SJCRH30 (cell line): ENCODE data around the gene GAL3ST3. TPM values are rescaled to one million over a fixed set of nuclear protein-coding genes. Genes with fewer than 3 reads are reported as not detected.

Experiments used
- DNase-seq, 2 experiments: peaks; one replicate each; pipeline ENCODE4 v3.0.0-alpha.2; 2015 to 2020
- H3K27ac ChIP-seq: fragments of 250-450 bp; sonication (Bioruptor Pico); 2 replicates; pipeline ENCODE4 v1.5.1; 2020; ENCODE audit warnings: mild to moderate bottlenecking, moderate library complexity
- H3K27me3 ChIP-seq: fragments of 250-450 bp; sonication (Bioruptor Pico); 2 replicates; pipeline ENCODE4 v1.5.1; 2020; ENCODE audit warnings: mild to moderate bottlenecking, moderate library complexity
- H3K36me3 ChIP-seq: fragments of 250-450 bp; sonication (Bioruptor Pico); 2 replicates; pipeline ENCODE4 v1.5.1; 2020; ENCODE audit warnings: mild to moderate bottlenecking, moderate library complexity
- H3K4me1 ChIP-seq: fragments of 250-450 bp; sonication (Bioruptor Pico); 2 replicates; pipeline ENCODE4 v1.5.1; 2020; ENCODE audit warnings: mild to moderate bottlenecking, moderate library complexity
- H3K4me3 ChIP-seq: fragments of 250-450 bp; sonication (Bioruptor Pico); 2 replicates; pipeline ENCODE4 v1.5.1; 2020; ENCODE audit warnings: mild to moderate bottlenecking, moderate library complexity
- H3K9me3 ChIP-seq: fragments of 250-450 bp; sonication (Bioruptor Pico); replicated peaks from 2 replicates; pipeline ENCODE4 v1.5.1; 2020; ENCODE audit warnings: mild to moderate bottlenecking, moderate library complexity
- total RNA-seq: library from RNA; depleted of rRNA; stranded (reverse); fragments of >200 nt; shearing (Covaris generic); gene quantifications from 2 replicates; pipeline ENCODE4 v1.2.3, GENCODE V29; 2014

GAL3ST3 gene
- total RNA-seq, 1 experiment from 2014 or later, result not detected

DNA sequence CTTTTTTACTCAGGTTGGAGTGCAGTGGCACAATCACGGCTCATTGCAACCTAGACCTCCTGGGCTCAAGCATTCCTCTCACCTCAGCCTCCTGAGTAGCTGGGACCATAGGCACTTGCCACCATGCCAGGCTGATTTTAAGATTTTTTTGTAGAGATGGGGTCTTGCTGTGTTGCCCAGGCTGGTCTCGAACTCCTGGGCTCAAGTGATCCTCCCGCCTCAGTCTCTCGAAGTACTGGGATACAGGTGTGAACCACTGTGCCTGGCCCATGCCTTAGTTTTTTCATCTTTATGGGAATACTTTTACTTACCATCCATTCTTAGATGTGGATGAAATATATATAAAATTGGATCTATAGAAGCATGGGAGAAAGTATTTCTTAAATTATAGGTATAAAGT is 26.3 kb upstream of the GAL3ST3 start:
- H3K27ac ChIP-seq, result no peak overlapping the region
- peaks cover 13% of the 10 kb centered on the region for H3K36me3 ChIP-seq
- no peaks in the 10 kb centered on the region for H3K9me3 ChIP-seq
- H3K27me3 ChIP-seq, result no peaks in the 10 kb centered on the region
- H3K4me1 ChIP-seq, result peaks cover 3% of the 10 kb centered on the region; the same call in 1 of the 2 replicates
- no peak overlapping the region for H3K4me3 ChIP-seq
- no peak for DNase-seq

DNA sequence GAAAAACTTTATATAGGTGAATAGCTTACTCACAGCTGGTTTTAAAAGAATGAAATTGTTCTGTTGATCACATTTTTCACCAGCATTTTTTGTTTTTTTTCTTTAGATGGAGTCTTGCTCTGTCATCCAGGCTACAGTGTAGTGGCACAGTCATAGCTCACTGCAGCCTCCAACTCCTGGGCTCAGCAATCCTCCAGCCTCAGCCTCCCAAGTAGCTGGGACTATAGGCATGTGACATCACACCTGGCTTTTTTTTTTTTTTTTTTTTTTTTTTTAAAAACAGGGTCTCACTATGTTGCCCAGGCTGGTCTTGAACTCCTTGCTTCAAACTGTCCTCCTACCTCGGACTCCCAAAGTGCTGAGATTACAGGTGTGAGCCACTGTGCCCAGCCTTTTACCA is 24.7 kb upstream of the GAL3ST3 start:
- no peak for DNase-seq
- Histone ChIP-seq H3K36me3 (peaks cover 21% of the 10 kb centered on the region), H3K27me3 (no peaks in the 10 kb centered on the region), H3K4me1 (peaks cover 15% of the 10 kb centered on the region), H3K9me3 (no peaks in the 10 kb centered on the region), H3K27ac (no peak overlapping the region), H3K4me3 (no peak overlapping the region)

DNA sequence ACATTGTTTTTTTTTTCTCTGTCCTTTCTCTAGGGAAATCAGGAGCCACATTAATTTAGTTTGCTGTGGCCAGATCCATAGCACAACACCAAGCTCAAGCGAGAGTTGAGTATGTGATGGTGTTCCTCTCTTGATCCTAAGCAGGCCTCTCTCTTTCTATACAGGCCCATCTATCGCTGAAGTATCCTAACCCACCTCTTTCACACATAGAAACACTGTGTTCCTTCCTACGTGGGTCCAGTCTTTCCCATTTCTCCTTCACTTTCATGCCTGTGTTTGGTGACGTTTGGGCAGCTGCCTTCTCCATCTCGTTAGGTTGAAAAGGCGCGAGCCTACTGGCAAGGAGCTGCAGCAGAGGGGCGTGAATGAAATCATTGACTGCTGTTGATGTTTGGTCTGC is 23.6 kb upstream of the GAL3ST3 start:
- no peak overlapping the region for H3K4me3 ChIP-seq
- no peak overlapping the region for H3K27ac ChIP-seq
- no peaks in the 10 kb centered on the region for H3K9me3 ChIP-seq
- H3K36me3 ChIP-seq, result peaks cover 30% of the 10 kb centered on the region
- H3K4me1 ChIP-seq, result peaks cover 19% of the 10 kb centered on the region
- no peak for DNase-seq
- no peaks in the 10 kb centered on the region for H3K27me3 ChIP-seq

DNA sequence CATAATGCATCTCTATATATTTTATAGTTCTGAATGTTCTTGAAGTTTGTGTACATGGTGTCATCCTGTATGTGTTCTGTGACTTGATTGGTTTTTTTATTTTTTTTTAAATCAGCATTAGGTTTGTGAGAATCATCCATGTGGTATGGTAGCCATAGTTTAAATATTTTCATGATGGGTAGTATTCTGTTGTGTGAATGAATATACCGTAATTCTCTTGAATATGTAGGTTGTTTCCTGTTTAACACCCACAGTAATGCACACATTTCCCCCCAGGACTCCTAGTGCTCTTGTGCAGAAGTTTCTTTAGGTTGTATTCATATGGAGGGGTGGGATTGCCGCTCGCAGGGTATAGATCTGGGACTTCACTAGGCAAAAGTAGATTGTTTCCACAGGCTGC is 23.1 kb upstream of the GAL3ST3 start:
- H3K4me1 ChIP-seq, result peaks cover 19% of the 10 kb centered on the region
- DNase-seq, result no peak
- no peak overlapping the region for H3K27ac ChIP-seq
- peaks cover 34% of the 10 kb centered on the region for H3K36me3 ChIP-seq
- no peaks in the 10 kb centered on the region for H3K9me3 ChIP-seq
- no peaks in the 10 kb centered on the region for H3K27me3 ChIP-seq
- H3K4me3 ChIP-seq, result peak overlapping the region; percentile 89; the same call in 1 of the 2 replicates

DNA sequence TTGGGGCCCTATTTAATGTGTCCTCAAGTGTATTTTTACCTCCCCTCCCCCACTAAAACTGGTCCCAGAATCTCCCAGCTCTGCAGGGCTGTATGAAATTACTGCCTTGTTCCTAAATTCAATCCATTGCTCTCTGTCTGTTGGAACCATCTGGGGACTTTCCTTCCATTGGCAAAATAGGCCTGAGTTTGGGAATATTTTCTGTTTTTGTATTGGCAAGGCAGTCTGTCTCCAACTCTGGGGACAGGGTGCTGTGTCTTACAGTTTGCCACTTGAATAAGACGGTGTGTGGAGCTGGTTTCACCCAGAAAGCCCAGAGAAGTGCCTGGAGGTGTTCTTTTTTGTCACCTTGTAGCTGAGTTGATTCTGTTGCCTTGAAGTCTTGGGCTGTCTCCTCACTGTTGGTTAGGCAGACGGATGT is 22.4 kb upstream of the GAL3ST3 start:
- no peak for DNase-seq
- no peaks in the 10 kb centered on the region for H3K9me3 ChIP-seq
- peaks cover 19% of the 10 kb centered on the region for H3K4me1 ChIP-seq
- H3K27ac ChIP-seq, result no peak overlapping the region
- H3K4me3 ChIP-seq, result peak overlapping the region; percentile 89
- H3K36me3 ChIP-seq, result peaks cover 38% of the 10 kb centered on the region
- H3K27me3 ChIP-seq, result no peaks in the 10 kb centered on the region

DNA sequence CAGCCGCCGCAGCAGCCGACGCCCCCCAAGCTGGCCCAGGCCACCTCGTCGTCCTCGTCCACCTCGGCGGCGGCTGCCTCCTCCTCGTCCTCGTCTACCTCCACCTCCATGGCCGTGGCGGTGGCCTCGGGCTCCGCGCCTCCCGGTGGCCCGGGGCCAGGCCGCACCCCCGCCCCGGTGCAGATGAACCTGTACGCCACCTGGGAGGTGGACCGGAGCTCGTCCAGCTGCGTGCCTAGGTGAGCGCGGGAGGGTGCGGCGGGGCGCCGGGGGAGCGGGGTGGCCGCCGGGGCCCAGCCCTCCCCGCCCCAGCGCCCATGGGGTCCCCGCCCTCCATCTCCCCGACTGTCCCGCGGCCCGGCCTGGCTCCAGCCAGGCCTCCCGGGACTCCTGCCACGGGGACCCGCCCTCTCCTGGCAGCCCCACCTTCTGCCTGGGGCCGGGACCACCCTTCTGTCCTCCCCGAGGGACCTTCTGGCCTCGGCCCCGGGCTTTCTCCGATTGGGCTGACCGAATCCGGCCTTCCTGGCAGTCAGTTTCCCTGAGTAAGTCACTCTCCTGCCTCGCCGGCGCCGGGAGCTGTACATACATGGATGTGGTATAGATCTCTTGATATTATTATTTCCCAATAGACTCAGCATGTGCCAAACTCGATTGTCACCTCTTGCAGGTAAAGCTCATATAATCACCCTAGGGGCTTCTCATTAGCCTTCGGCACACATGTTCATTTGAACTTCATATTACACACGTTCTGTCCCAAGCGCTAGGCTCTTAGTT is 21.8 kb upstream of the GAL3ST3 start:
- peak overlapping the region; percentile 89 for H3K4me3 ChIP-seq
- H3K27me3 ChIP-seq, result no peaks in the 10 kb centered on the region
- DNase-seq, result peak; percentile 49 to 50
- H3K36me3 ChIP-seq, result peaks cover 42% of the 10 kb centered on the region
- no peaks in the 10 kb centered on the region for H3K9me3 ChIP-seq
- H3K27ac ChIP-seq, result peak overlapping the region; percentile 54; the same call in 1 of the 2 replicates
- H3K4me1 ChIP-seq, result peaks cover 19% of the 10 kb centered on the region

DNA sequence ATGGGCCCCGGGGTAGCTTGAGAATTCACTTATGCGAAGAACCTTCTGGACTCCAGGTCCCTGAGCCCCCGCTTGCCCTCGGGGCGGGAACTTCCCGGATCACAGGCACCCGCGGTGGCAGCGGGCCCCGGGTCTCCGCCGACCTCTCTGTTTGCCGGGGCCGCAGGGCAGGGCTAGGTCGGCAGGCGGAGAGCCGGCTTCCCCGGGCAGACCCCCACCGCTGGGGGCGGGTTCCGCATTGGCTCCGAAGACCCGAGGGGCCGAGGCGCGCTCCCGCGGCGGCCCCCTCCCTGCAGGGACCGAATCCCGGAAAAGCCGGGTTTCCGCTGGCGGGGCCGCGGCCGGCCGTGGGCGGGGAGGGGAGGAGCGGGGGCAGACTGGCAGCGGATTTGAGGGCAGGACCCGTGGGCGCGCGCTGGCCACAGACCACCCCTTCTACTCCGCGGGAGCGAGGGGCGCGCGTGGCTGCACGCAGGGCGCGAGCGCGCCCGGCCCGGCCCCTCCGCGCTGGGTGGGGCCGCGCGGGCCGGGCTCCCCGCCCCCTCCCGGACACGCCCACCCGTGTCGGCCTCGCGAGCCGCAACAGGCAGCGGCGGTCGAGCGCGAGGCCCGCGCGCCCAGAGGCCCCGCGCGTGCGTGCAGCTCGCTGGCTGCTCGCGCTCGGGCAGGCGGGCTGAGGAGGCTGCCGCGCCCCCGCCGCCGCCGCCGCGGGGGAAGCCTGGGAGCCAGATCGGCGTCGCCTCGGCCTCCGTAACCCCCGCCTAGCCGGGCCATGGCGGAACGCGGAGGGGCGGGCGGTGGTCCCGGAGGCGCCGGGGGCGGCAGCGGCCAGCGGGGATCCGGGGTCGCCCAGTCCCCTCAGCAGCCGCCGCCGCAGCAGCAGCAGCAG is 21.0 kb upstream of the GAL3ST3 start, which contains the start of gene PACS1:
TSS of gene PACS1 (plus strand) at position 558 of the 889 bp plus-strand sequence. CDS start at position 773, 215 bp downstream.
- Histone ChIP-seq H3K36me3 (peaks cover 50% of the 10 kb centered on the region), H3K27me3 (no peaks in the 10 kb centered on the region), H3K27ac (peak within 1 kb of the TSS; percentile 59), H3K9me3 (no peaks in the 10 kb centered on the region), H3K4me1 (peaks cover 19% of the 10 kb centered on the region), H3K4me3 (peak within 1 kb of the TSS; percentile 89)
- DNase-seq, result peak; percentile 72 to 73

DNA sequence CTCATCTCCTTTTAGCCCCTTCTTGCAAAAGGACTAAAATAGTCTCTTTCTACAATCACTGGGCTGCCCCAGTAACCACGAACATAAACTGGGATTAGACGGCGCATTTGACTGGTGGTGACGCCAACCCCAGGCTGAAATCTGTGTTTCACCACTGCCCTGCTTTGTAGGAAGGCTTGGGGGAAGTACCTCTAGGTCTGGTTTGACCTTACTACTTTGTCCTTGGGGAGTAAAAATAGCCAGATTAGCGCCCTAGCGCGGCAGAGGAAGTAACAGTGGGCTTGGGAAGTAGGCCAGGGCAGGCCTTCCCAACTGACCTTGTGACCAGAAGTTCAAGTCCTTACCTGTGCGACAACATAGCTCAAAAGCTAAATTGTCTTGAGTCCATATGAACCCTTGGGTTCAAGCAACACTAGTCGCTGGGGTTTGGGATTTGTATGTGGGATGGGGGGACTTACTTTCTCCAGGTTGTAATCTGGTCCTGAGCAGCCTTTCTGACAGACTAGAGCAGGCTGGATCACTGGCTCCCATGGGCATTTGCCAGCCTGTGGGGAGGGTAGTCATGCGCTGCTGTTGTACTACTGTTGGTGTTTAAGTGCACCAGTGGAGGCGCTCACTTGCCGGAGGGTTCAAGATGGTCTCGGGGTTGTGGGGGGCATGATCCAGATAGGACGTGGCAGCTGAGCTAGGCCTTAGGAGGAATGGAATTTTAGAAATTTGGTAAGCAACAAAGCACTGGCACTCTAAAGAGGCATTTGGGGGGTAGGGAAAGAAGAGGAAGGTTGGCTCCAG is 20.2 kb upstream of the GAL3ST3 start:
- DNase-seq, result peak; percentile 43
- peaks cover 19% of the 10 kb centered on the region for H3K4me1 ChIP-seq
- H3K27me3 ChIP-seq, result no peaks in the 10 kb centered on the region
- H3K4me3 ChIP-seq, result peak overlapping the region; percentile 89
- no peaks in the 10 kb centered on the region for H3K9me3 ChIP-seq
- peak overlapping the region; percentile 59 for H3K27ac ChIP-seq
- H3K36me3 ChIP-seq, result peaks cover 54% of the 10 kb centered on the region

DNA sequence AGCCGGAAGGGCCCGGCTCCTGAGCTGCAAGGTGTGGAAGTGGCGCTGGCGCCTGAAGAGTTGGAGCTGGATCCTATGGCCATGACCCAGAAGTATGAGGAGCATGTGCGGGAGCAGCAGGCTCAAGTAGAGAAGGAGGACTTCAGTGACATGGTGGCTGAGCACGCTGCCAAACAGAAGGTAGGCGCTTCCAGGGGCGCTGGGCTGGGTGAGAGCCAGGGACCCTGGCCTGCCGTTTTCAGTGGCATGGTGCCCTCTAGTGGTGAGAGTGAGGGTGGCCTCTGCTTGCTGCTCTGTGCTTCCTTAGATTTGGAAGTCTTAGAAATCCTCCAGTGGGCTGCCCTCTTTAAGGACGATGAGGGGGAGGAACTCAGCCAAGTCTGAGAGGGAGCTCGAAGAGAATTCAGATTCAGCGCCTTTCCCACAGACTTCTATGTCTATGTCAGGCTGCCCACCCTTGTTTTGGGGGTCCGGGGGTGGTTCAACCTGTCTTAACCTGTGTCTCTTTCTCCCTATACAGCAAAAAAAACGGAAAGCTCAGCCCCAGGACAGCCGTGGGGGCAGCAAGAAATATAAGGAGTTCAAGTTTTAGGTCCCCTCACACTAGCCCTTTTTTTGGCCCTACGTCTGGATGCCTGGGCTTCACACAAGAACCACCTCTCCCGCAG is 19.3 kb upstream of the GAL3ST3 start:
- H3K4me3 ChIP-seq, result no peak overlapping the region
- H3K36me3 ChIP-seq, result peaks cover 62% of the 10 kb centered on the region
- DNase-seq, result peak; percentile 79 to 88
- no peaks in the 10 kb centered on the region for H3K27me3 ChIP-seq
- peaks cover 19% of the 10 kb centered on the region for H3K4me1 ChIP-seq
- H3K9me3 ChIP-seq, result no peaks in the 10 kb centered on the region
- no peak overlapping the region; the same call in 1 of the 2 replicates for H3K27ac ChIP-seq

DNA sequence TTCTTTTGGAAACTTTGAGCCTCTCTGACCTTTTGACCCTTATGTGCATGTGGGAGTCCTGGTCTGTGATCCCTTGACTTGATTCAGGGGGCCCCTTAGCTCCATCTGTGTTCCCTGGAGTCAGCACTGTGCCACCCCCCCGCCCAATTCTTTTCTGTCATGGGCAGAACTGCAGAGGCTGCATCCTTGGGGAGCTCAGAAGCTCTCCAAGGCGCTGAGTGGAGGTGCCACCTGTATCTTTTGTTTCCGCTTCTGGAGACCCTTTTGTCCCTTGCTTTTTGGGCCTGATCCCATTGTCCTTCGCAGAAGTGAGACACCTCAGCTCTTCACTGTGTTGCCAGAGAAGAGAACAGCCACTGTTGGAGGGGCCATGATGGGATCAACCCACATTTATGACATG is 18.7 kb upstream of the GAL3ST3 start:
- Histone ChIP-seq H3K36me3 (peaks cover 66% of the 10 kb centered on the region), H3K4me1 (peaks cover 15% of the 10 kb centered on the region), H3K9me3 (no peaks in the 10 kb centered on the region), H3K27me3 (no peaks in the 10 kb centered on the region), H3K4me3 (no peak overlapping the region), H3K27ac (no peak overlapping the region)
- no peak for DNase-seq

DNA sequence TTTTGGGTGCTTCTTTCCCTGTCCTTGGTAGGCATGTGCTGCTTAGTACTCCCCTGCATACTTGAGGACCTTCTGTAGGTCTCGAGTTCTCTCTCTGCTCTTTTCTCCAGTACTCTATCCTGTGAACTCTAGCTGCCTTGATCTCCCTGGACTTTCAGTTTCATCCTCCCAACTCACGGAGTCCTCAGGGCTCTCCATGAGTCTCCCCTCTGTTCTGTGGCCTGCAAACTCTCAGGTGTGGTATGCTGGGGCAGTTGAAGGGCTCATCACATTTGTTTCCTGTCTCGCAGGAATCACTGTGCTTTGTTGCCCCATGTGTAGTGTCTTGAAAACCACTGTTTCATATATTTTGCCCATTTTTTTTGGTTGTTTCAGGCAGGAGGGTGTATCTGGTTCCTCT is 17.8 kb upstream of the GAL3ST3 start:
- H3K27me3 ChIP-seq, result no peaks in the 10 kb centered on the region
- H3K27ac ChIP-seq, result no peak overlapping the region
- H3K4me3 ChIP-seq, result no peak overlapping the region
- peaks cover 15% of the 10 kb centered on the region for H3K4me1 ChIP-seq
- peaks cover 75% of the 10 kb centered on the region for H3K36me3 ChIP-seq
- DNase-seq, result no peak
- H3K9me3 ChIP-seq, result no peaks in the 10 kb centered on the region

DNA sequence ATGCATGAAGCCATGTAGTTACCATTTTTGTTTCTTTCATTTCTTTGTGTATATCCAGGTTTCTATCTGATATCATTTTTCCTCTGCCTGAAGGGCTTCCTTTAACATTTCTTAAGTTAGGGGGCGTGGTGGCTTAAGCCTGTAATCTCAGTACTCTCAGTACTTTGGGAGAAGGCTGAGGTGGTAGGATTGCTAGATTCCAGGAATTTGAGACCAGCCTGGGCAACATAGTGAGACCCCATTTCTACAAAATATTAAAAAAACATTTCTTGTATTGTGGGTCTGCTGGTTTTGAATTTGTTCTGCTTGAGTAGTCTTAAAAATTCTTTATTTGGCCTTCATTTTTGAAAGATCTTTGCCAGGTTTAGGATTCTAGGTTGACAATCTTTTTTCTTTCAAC is 15.6 kb upstream of the GAL3ST3 start:
- no peak overlapping the region for H3K4me3 ChIP-seq
- no peaks in the 10 kb centered on the region for H3K9me3 ChIP-seq
- H3K4me1 ChIP-seq, result peaks cover 13% of the 10 kb centered on the region
- peaks cover 97% of the 10 kb centered on the region for H3K36me3 ChIP-seq
- H3K27me3 ChIP-seq, result no peaks in the 10 kb centered on the region
- H3K27ac ChIP-seq, result no peak overlapping the region
- DNase-seq, result no peak

DNA sequence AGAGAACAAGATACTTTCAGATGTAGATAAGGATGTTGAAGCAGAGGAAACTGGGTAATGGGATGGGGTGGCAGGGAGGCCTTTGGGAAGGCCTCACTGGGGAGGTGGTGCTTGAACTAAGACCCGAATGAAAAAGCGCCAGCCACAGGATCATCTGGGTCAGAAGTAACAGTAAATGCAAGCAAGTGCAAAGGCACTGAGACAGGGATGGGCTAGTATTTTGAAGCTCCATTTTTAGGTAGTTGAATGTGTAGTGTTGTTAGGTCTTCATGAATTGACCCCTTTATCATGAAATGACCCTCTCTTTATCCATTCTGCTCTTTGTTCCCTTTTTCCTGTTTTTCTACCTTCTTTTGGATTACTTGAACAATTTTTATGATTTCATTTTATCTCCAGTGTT is 14.9 kb upstream of the GAL3ST3 start:
- no peak overlapping the region for H3K4me3 ChIP-seq
- H3K9me3 ChIP-seq, result no peaks in the 10 kb centered on the region
- H3K4me1 ChIP-seq, result peaks cover 6% of the 10 kb centered on the region; the same call in 1 of the 2 replicates
- H3K36me3 ChIP-seq, result peaks cover 98% of the 10 kb centered on the region
- no peaks in the 10 kb centered on the region for H3K27me3 ChIP-seq
- DNase-seq, result no peak
- no peak overlapping the region for H3K27ac ChIP-seq

DNA sequence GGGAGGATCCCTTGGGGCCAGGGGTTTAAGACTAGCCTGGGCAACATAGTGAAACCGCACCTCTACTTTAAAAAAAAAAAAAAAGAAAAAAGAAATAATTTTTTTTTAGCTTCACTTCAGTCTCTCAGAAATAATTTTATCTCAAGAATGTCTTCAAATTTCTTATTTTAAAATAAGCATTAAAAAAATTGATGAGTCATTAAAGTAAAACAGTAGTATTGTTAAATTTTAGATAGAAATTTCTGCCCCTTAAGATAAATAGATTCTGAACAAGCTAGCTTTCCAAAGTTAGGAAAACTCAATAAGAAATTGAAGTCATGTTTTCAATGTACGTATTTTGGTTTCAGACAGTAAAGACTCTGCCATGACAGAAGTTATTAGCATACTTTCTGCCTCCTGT is 13.4 kb upstream of the GAL3ST3 start:
- Histone ChIP-seq H3K27ac (no peak overlapping the region), H3K36me3 (peaks cover 100% of the 10 kb centered on the region), H3K4me3 (no peak overlapping the region), H3K4me1 (no peaks in the 10 kb centered on the region), H3K9me3 (no peaks in the 10 kb centered on the region), H3K27me3 (no peaks in the 10 kb centered on the region)
- no peak for DNase-seq
